GM12878 (cell line): ENCODE data around the gene AKAP13. TPM values are rescaled to one million over a fixed set of nuclear protein-coding genes. Genes with fewer than 3 reads are reported as not detected.

ENCODE experiments used
- ATAC-seq: fragments of 200-7000 bp; cut with Tn5 transposase; 3 replicates; pipeline ENCODE4 v1.9.1; 2020; ENCODE audit warnings: mild to moderate bottlenecking, moderate library complexity
- BruUV-seq: library from RNA; stranded (reverse); fragments of 400-500 nt; replicated peaks from 2 replicates; lab custom pipeline; 2021; lab: Mats Ljungman, UMichigan
- CTCF ChIA-PET: fragments of 300-600 bp; sonication (Branson Sonifier 250); formaldehyde crosslinking; extraction: SDS; loops from one replicate; lab custom pipeline; 2021; ENCODE audit warnings: inconsistent platforms; lab: Yijun Ruan, JAX
- POLR2A ChIA-PET: fragments of 350-600 bp; formaldehyde crosslinking; extraction: SDS; loops from one replicate; lab custom pipeline; 2021; ENCODE audit warnings: inconsistent platforms; lab: Charles Lee
- RAD21 ChIA-PET: fragments of 300-600 bp; sonication (Branson Sonifier 250); formaldehyde crosslinking; loops from one replicate; lab custom pipeline; 2023; ENCODE audit warnings: antibody characterized with exemption; ENCODE audit not compliant: unreplicated experiment; lab: Charles Lee
- SMC1A ChIA-PET: fragments of 300-600 bp; sonication (Branson Sonifier 250); formaldehyde crosslinking; loops from one replicate; lab custom pipeline; 2023; ENCODE audit not compliant: unreplicated experiment, uncharacterized antibody; lab: Charles Lee
- DNase-seq: peaks from one replicate; pipeline ENCODE4 v3.0.0-alpha.2; 2011; ENCODE audit warnings: low read depth, low spot score
- FAIRE-seq: peaks from 3 replicates; lab custom pipeline; 2011; peaks lifted over from hg19 to GRCh38; lab: Jason Lieb, UNC
- H2AFZ ChIP-seq: 2 replicates; pipeline ENCODE4 v1.6.0; 2011; ENCODE audit warnings: low read depth, low read length, control low read depth; ENCODE audit not compliant: control insufficient read depth
- H3K27ac ChIP-seq: 2 replicates; pipeline ENCODE4 v1.5.1; 2011; ENCODE audit warnings: control low read depth; ENCODE audit not compliant: control insufficient read depth, insufficient read depth
- H3K27me3 ChIP-seq, 2 experiments: replicated peaks in 1 of 2; 2 replicates each; pipeline versions ENCODE4 v1.6.0 to v1.6.1; 2011; ENCODE audit warnings: low read length in 1 of 2; ENCODE audit not compliant: control insufficient read depth in 2 of 2, insufficient read depth in 2 of 2
- H3K36me3 ChIP-seq, 2 experiments: 2 replicates each; pipeline ENCODE4 v1.5.1; 2011; ENCODE audit warnings: low read length in 1 of 2; ENCODE audit not compliant: control insufficient read depth in 2 of 2, insufficient read depth in 2 of 2
- H3K4me1 ChIP-seq: 2 replicates; pipeline ENCODE4 v1.6.1; 2011; ENCODE audit warnings: mild to moderate bottlenecking, low read length, moderate library complexity, mixed read lengths; ENCODE audit not compliant: control insufficient read depth, insufficient read depth
- H3K4me2 ChIP-seq: 2 replicates; pipeline ENCODE4 v1.6.0; 2011; ENCODE audit warnings: control low read depth; ENCODE audit not compliant: control insufficient read depth, insufficient read depth
- H3K4me3 ChIP-seq: fragments of 200-600 bp; sonication (generic); 2 replicates; pipeline ENCODE4 v1.5.1; 2016
- H3K79me2 ChIP-seq: 2 replicates; pipeline ENCODE4 v1.6.0; 2011; ENCODE audit warnings: low read length; ENCODE audit not compliant: control insufficient read depth, insufficient read depth
- H3K9ac ChIP-seq: 2 replicates; pipeline ENCODE4 v1.8.0; 2011; ENCODE audit warnings: low read length, control low read depth, mixed read lengths; ENCODE audit not compliant: control insufficient read depth, insufficient read depth
- H3K9me3 ChIP-seq: replicated peaks from 3 replicates; pipeline ENCODE4 v1.5.1; 2011; ENCODE audit warnings: mild to moderate bottlenecking, low read length; ENCODE audit not compliant: control insufficient read depth, insufficient read depth
- H4K20me1 ChIP-seq: 2 replicates; pipeline ENCODE4 v1.6.0; 2011; ENCODE audit not compliant: control insufficient read depth, insufficient read depth
- BACH1 ChIP-seq: fragments of 450-650 bp; IDR thresholded peaks from 2 replicates; pipeline ENCODE4 v1.6.1; 2017; ENCODE audit warnings: mild to moderate bottlenecking, borderline replicate concordance
- BHLHE40 ChIP-seq, 2 experiments: fragments of 450-650 bp in 1 of 2; IDR thresholded peaks; 2 replicates each; pipeline ENCODE4 v1.6.1; 2011 to 2017; ENCODE audit warnings: low read depth in 2 of 2, borderline replicate concordance in 1 of 2, improper control_type of control experiment in 1 of 2, low read length in 1 of 2, mild to moderate bottlenecking in 1 of 2
- CBX3 ChIP-seq: fragments of 200-600 bp; sonication (generic); IDR thresholded peaks from 2 replicates; pipeline ENCODE4 v1.6.1; 2016; ENCODE audit warnings: low read depth, borderline replicate concordance
- DPF2 ChIP-seq: fragments of 450-650 bp; IDR thresholded peaks from 2 replicates; pipeline ENCODE4 v1.6.1; 2017; ENCODE audit warnings: mild to moderate bottlenecking
- ELK1 ChIP-seq: IDR thresholded peaks from 2 replicates; pipeline ENCODE4 v1.6.1; 2012; ENCODE audit warnings: low read depth, low read length, improper control_type of control experiment
- FOXK2 ChIP-seq: fragments of 450-650 bp; IDR thresholded peaks from 2 replicates; pipeline ENCODE4 v1.6.1; 2017; ENCODE audit warnings: mild to moderate bottlenecking, moderate library complexity
- IKZF1 ChIP-seq: fragments of 450-650 bp; conservative IDR thresholded peaks from 2 replicates; pipeline ENCODE4 v1.6.1; 2017; ENCODE audit warnings: antibody characterized with exemption, mild to moderate bottlenecking
- JUND ChIP-seq: IDR thresholded peaks from 2 replicates; pipeline ENCODE4 v1.6.1; 2012; ENCODE audit warnings: low read depth, mild to moderate bottlenecking, low read length, improper control_type of control experiment, moderate library complexity
- KLF5 ChIP-seq: fragments of 450-650 bp; IDR thresholded peaks from 2 replicates; pipeline ENCODE4 v1.6.1; 2014; ENCODE audit warnings: mild to moderate bottlenecking; ENCODE audit not compliant: partially characterized antibody
- MXI1 ChIP-seq: fragments of 150-350 bp; IDR thresholded peaks from 2 replicates; pipeline ENCODE4 v1.6.1; 2011; ENCODE audit warnings: low read depth, mild to moderate bottlenecking, inconsistent platforms, low read length, improper control_type of control experiment
- NR2C2 ChIP-seq: IDR thresholded peaks from 2 replicates; pipeline ENCODE4 v1.6.1; 2011; ENCODE audit warnings: borderline replicate concordance, low read depth; ENCODE audit not compliant: control insufficient read depth, insufficient read length
- PML ChIP-seq: IDR thresholded peaks from 2 replicates; pipeline ENCODE4 v1.6.1; 2012; ENCODE audit warnings: low read length, inconsistent platforms
- POU2F2 ChIP-seq: IDR thresholded peaks from 3 replicates; pipeline ENCODE4 v1.6.1; 2011; ENCODE audit warnings: low read depth, mild to moderate bottlenecking, low read length, borderline replicate concordance
- RAD21 ChIP-seq: IDR thresholded peaks from 2 replicates; pipeline ENCODE4 v1.6.1; 2011; ENCODE audit warnings: mild to moderate bottlenecking, low read depth, low read length, moderate library complexity; ENCODE audit not compliant: insufficient read depth
- RELB ChIP-seq: fragments of 450-650 bp; IDR thresholded peaks from 2 replicates; pipeline ENCODE4 v1.6.1; 2017; ENCODE audit warnings: low read depth, mild to moderate bottlenecking, moderate library complexity
- SIN3A ChIP-seq: IDR thresholded peaks from 2 replicates; pipeline ENCODE4 v1.6.1; 2012; ENCODE audit warnings: low read depth, low read length, improper control_type of control experiment
- SMAD1 ChIP-seq: fragments of 450-650 bp; IDR thresholded peaks from 2 replicates; pipeline ENCODE4 v1.6.1; 2018; ENCODE audit warnings: mild to moderate bottlenecking, low read depth; ENCODE audit not compliant: partially characterized antibody
- ZNF207 ChIP-seq: fragments of 450-650 bp; IDR thresholded peaks from 2 replicates; pipeline ENCODE4 v1.6.1; 2014; ENCODE audit warnings: antibody characterized with exemption, mild to moderate bottlenecking, borderline replicate concordance
- WGBS: methylation state at CpG from one replicate; pipeline ENCODE4 v1.1.6; 2016; ENCODE audit warnings: low lambda C conversion rate; ENCODE audit not compliant: insufficient replicate concordance, insufficient coverage; ENCODE audit errors: missing lambda C conversion rate; 5-methylcytosine and 5-hydroxymethylcytosine counted together
- in situ Hi-C: fragments of 300-500 bp; cut with MboI; formaldehyde crosslinking; loops from 9 replicates; pipeline ENCODE4 v1.14.3; 2018; ENCODE audit warnings: mixed read lengths
- intact Hi-C: fragments of 100-400 bp; cut with micrococcal nuclease; formaldehyde crosslinking; loops from one replicate; pipeline ENCODE4 v1.14.2; 2022; ENCODE audit not compliant: unreplicated experiment
- polyA plus RNA-seq, 11 experiments: library from polyadenylated mRNA; depleted of rRNA in 4 of 11; unstranded in 6 of 11; stranded (reverse) in 5 of 11; fragments of >200 nt; fragmentation: Nextera tagmentation in 4 of 11; fragmentation: Illumina TruSeq in 1 of 11; extraction: Ambion mirVana in 4 of 11; extraction: Trizol in 1 of 11; gene quantifications; 1 replicate in 1 of 11; 2 replicates in 10 of 11; pipeline versions ENCODE4 v1.2.1 to v1.2.3, GENCODE V29; 2011 to 2016; ENCODE audit warnings: inconsistent platforms in 2 of 11, missing spikeins in 2 of 11, low read depth in 1 of 11
- total RNA-seq, 4 experiments: library from RNA; depleted of rRNA in 3 of 4; stranded (reverse); fragments of >200 nt in 3 of 4; fragmentation: Illumina TruSeq in 1 of 4; extraction: Trizol in 1 of 4; gene quantifications; 2 replicates each; pipeline versions ENCODE4 v1.2.1 to v1.2.3, GENCODE V29; 2013 to 2021

Gene AKAP13
- total and polyA plus RNA-seq, 10 of the 15 experiments (the other 5 are each of a cell fraction or from before 2014, with no cell fraction given): 14.4 to 74.9 (median 55.1) TPM

DNA sequence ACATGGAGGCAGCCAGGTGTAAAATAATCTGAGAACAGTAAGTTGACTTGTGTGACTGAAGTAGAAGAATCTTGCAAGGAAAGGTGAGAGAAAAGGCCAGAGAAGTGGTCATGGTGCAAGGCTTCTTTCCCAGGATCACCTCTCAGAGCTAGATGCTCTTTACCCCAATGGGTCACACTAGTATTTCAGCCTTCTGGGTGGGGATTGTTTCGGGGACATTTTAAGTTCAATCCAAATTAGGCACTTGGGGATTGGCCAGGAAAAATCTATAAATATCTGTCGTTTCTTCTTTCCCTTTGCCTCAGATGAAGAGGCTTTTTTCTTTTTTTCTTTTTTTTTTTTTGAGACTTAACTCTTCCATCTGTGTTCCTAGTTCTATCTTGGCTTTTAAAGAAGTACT, 226.3 kb downstream of the AKAP13 start:
- CTCF ChIA-PET: interaction anchor here (1.5 kb wide), 1 partner anchor 10 kb away, joined by 4 read pairs; no protein-coding TSS in a partner anchor

More for the DNA sequence above, 226.3 kb downstream of the AKAP13 start:
- Histone ChIP-seq H3K9ac (no peak overlapping the region), H3K9me3 (no peaks in the 10 kb centered on the region), H4K20me1 (no peaks in the 10 kb centered on the region), H3K36me3 (peaks cover 0 to 11% of the 10 kb centered on the region in 2 experiments; a peak in 3 of 4 replicates), H3K27ac (no peak overlapping the region), H3K4me1 (no peaks in the 10 kb centered on the region), H3K27me3 (no peaks in the 10 kb centered on the region), H3K4me3 (no peak overlapping the region), H3K79me2 (no peaks in the 10 kb centered on the region)
- ChIA-PET POLR2A (no interaction called here), RAD21 (no interaction called here)
- FAIRE-seq (no peak), ATAC-seq (no peak)
- in situ Hi-C loops: no loop called here
- WGBS: 74% methylated on average over 2 of the region's 2 CpGs
- intact Hi-C loops: no loop called here
- TF ChIP-seq RELB (no peak), DPF2 (no peak), ELK1 (no peak), MXI1 (no peak), BHLHE40 (IDR thresholded peaks at IDR 0.05; ENCODE audit: borderline replicate concordance in 1 of 2, low read depth in 2 of 2, low read length in 1 of 2) (no peak), POU2F2 (no peak), NR2C2 (no peak), IKZF1 (no peak), RAD21 (no peak), FOXK2 (no peak), KLF5 (no peak), PML (no peak), CBX3 (no peak), ZNF207 (no peak), BACH1 (no peak), JUND (no peak), SMAD1 (no peak), SIN3A (no peak)
- TF ChIP-seq, all 136 proteins: peak for 0
- SMC1A ChIA-PET: interaction anchor here (0.8 to 0.9 kb wide), 2 partner anchors 10 to 106 kb away, joined by 3 read pairs; no protein-coding TSS in a partner anchor
- H2AFZ ChIP-seq: no peak overlapping the region
- no peak overlapping the region for H3K4me2 ChIP-seq
- no TSS peak for BruUV-seq
- DNase-seq: no peak
